IMR-90 (cell line): ENCODE results near the gene TM7SF2. TPM values are rescaled to one million over a fixed set of nuclear protein-coding genes. Genes with fewer than 3 reads are reported as not detected.

Experiments used
- ATAC-seq: fragments of 200-7000 bp; cut with Tn5 transposase; 2 replicates; pipeline ENCODE4 v1.9.1; 2020; ENCODE audit warnings: low read depth, mild to moderate bottlenecking, moderate library complexity
- BruUV-seq: library from RNA; stranded (reverse); fragments of 400-500 nt; replicated peaks from 2 replicates; lab custom pipeline; 2021; lab: Mats Ljungman, UMichigan
- CTCF ChIA-PET: fragments of 300-600 bp; formaldehyde crosslinking; extraction: SDS; loops from one replicate; lab custom pipeline; 2021; ENCODE audit warnings: antibody characterized with exemption; lab: Yijun Ruan, JAX
- POLR2A ChIA-PET: fragments of 300-600 bp; sonication (Branson Sonifier 250); formaldehyde crosslinking; loops from one replicate; lab custom pipeline; 2022; ENCODE audit warnings: antibody characterized with exemption; ENCODE audit not compliant: unreplicated experiment; lab: Charles Lee
- DNase-seq: peaks from one replicate; pipeline ENCODE4 v3.0.0; 2013
- H2AFZ ChIP-seq: replicated peaks from 2 replicates; pipeline ENCODE3; 2013; ENCODE audit warnings: low read length, mild to moderate bottlenecking; ENCODE audit not compliant: poor library complexity
- H2AK5ac ChIP-seq: 2 replicates; pipeline ENCODE4 v1.6.1; 2013; ENCODE audit warnings: low read depth, low read length, inconsistent platforms
- H2AK9ac ChIP-seq: replicated peaks from 2 replicates; pipeline ENCODE3; 2013; ENCODE audit warnings: mild to moderate bottlenecking, low read depth, low read length, moderate library complexity; ENCODE audit not compliant: poor library complexity
- H2BK120ac ChIP-seq: 2 replicates; pipeline ENCODE4 v1.6.1; 2013; ENCODE audit warnings: low read depth, low read length, inconsistent platforms
- H2BK15ac ChIP-seq: 3 replicates; pipeline ENCODE4 v1.6.1; 2013; ENCODE audit warnings: low read depth, low read length, inconsistent platforms
- H2BK20ac ChIP-seq: 2 replicates; pipeline ENCODE4 v1.6.1; 2013; ENCODE audit warnings: low read depth, mild to moderate bottlenecking, inconsistent platforms, low read length, moderate library complexity
- H2BK5ac ChIP-seq: 2 replicates; pipeline ENCODE4 v1.6.1; 2013; ENCODE audit warnings: mild to moderate bottlenecking, low read depth, low read length, inconsistent platforms; ENCODE audit not compliant: poor library complexity, severe bottlenecking
- H3K14ac ChIP-seq: replicated peaks from 2 replicates; pipeline ENCODE4 v1.6.1; 2013; ENCODE audit warnings: low read depth, low read length, inconsistent platforms
- H3K18ac ChIP-seq: 2 replicates; pipeline ENCODE4 v1.6.1; 2013; ENCODE audit warnings: low read depth, low read length, control low read depth
- H3K23ac ChIP-seq: 2 replicates; pipeline ENCODE4 v1.6.1; 2013; ENCODE audit warnings: low read depth, low read length, inconsistent platforms
- H3K27ac ChIP-seq: 2 replicates; pipeline ENCODE4 v1.5.1; 2013; ENCODE audit warnings: mild to moderate bottlenecking, control low read depth, low read length; ENCODE audit not compliant: insufficient read depth
- H3K27me3 ChIP-seq: 2 replicates; pipeline ENCODE4 v1.6.1; 2013; ENCODE audit warnings: low read length; ENCODE audit not compliant: control insufficient read depth, insufficient read depth
- H3K36me3 ChIP-seq: 2 replicates; pipeline ENCODE4 v1.6.1; 2013; ENCODE audit warnings: low read length, mixed read lengths; ENCODE audit not compliant: control insufficient read depth, insufficient read depth
- H3K4ac ChIP-seq: 2 replicates; pipeline ENCODE4 v1.6.1; 2013; ENCODE audit warnings: low read depth, low read length, inconsistent platforms
- H3K4me1 ChIP-seq: 2 replicates; pipeline ENCODE4 v1.6.1; 2013; ENCODE audit warnings: low read length, mixed read lengths; ENCODE audit not compliant: control insufficient read depth, insufficient read depth
- H3K4me2 ChIP-seq: 2 replicates; pipeline ENCODE4 v1.6.1; 2013; ENCODE audit warnings: low read depth, mild to moderate bottlenecking, control low read depth, low read length, moderate library complexity
- H3K4me3 ChIP-seq: 2 replicates; pipeline ENCODE4 v1.5.1; 2013; ENCODE audit warnings: low read depth, mild to moderate bottlenecking, control low read depth, low read length, moderate library complexity; ENCODE audit not compliant: insufficient read depth
- H3K56ac ChIP-seq: 2 replicates; pipeline ENCODE4 v1.6.1; 2013; ENCODE audit warnings: low read length, inconsistent platforms; ENCODE audit not compliant: insufficient read depth; ENCODE audit errors: extremely low read depth
- H3K79me1 ChIP-seq, 2 experiments: 2 replicates each; pipeline ENCODE4 v1.6.1; 2013; ENCODE audit warnings: low read length in 2 of 2, inconsistent platforms in 1 of 2, low read depth in 1 of 2
- H3K9ac ChIP-seq: 2 replicates; pipeline ENCODE4 v1.6.1; 2013; ENCODE audit warnings: low read depth, low read length, control low read depth
- H3K9me1 ChIP-seq: 2 replicates; pipeline ENCODE4 v1.6.1; 2013; ENCODE audit warnings: low read length, inconsistent platforms; ENCODE audit not compliant: insufficient read depth
- H3K9me3 ChIP-seq: 2 replicates; pipeline ENCODE4 v1.6.1; 2013; ENCODE audit warnings: low read length; ENCODE audit not compliant: control insufficient read depth, insufficient read depth
- H4K20me1 ChIP-seq: 2 replicates; pipeline ENCODE4 v1.6.1; 2013; ENCODE audit warnings: low read length, inconsistent platforms; ENCODE audit not compliant: insufficient read depth
- H4K5ac ChIP-seq: 2 replicates; pipeline ENCODE4 v1.6.1; 2013; ENCODE audit warnings: mild to moderate bottlenecking, low read depth, low read length, control low read depth
- H4K8ac ChIP-seq, 2 experiments: 2 replicates each; pipeline ENCODE4 v1.6.1; 2013; ENCODE audit warnings: low read depth in 2 of 2, low read length in 2 of 2, control low read depth in 1 of 2, inconsistent platforms in 1 of 2
- H4K91ac ChIP-seq: 2 replicates; pipeline ENCODE4 v1.6.1; 2013; ENCODE audit warnings: low read depth, low read length, inconsistent platforms; ENCODE audit not compliant: insufficient read depth
- BHLHE40 ChIP-seq: fragments of 150-350 bp; IDR thresholded peaks from 2 replicates; pipeline ENCODE4 v1.6.1; 2016; ENCODE audit warnings: mild to moderate bottlenecking, low read depth, low read length
- CEBPB ChIP-seq: IDR thresholded peaks from 2 replicates; pipeline ENCODE4 v1.6.1; 2012; ENCODE audit warnings: low read depth, low read length, improper control_type of control experiment
- FOS ChIP-seq: fragments of 150-350 bp; IDR thresholded peaks from 2 replicates; pipeline ENCODE4 v1.6.1; 2016; ENCODE audit warnings: low read depth, low read length
- MAZ ChIP-seq: IDR thresholded peaks from 2 replicates; pipeline ENCODE4 v1.6.1; 2012; ENCODE audit warnings: low read depth, mild to moderate bottlenecking, low read length, improper control_type of control experiment, moderate library complexity, borderline replicate concordance
- MXI1 ChIP-seq: IDR thresholded peaks from 2 replicates; pipeline ENCODE4 v1.6.1; 2012; ENCODE audit warnings: low read depth, mild to moderate bottlenecking, low read length, moderate library complexity, borderline replicate concordance
- NFE2L2 ChIP-seq: fragments of 150-350 bp; IDR thresholded peaks from 2 replicates; pipeline ENCODE4 v1.6.1; 2016; ENCODE audit warnings: low read depth, mild to moderate bottlenecking, low read length
- RAD21 ChIP-seq: IDR thresholded peaks from 2 replicates; pipeline ENCODE4 v1.6.1; 2012; ENCODE audit warnings: low read length, improper control_type of control experiment
- RFX5 ChIP-seq: IDR thresholded peaks from 2 replicates; pipeline ENCODE4 v1.8.0; 2012; ENCODE audit warnings: low read depth, mild to moderate bottlenecking, low read length, moderate library complexity
- USF2 ChIP-seq: fragments of 150-350 bp; IDR thresholded peaks from 2 replicates; pipeline ENCODE4 v1.6.1; 2017; ENCODE audit warnings: mild to moderate bottlenecking, antibody characterized with exemption, low read length, low read depth
- WGBS, 2 experiments: methylation state at CpG; one replicate each; pipeline versions ENCODE4 v1.1.5 to v1.1.7; 2013; ENCODE audit warnings: missing lambda C conversion rate in 2 of 2; ENCODE audit not compliant: insufficient read length in 1 of 2; ENCODE audit errors: extremely low coverage in 2 of 2; 5-methylcytosine and 5-hydroxymethylcytosine counted together
- dilution Hi-C: fragments of 300-500 bp; cut with HindIII; formaldehyde crosslinking; loops from one replicate; pipeline ENCODE4 v1.14.3; 2018; ENCODE audit warnings: low sequenced_read_pairs; ENCODE audit not compliant: unreplicated experiment
- in situ Hi-C: fragments of 300-500 bp; cut with MboI; formaldehyde crosslinking; loops from 3 replicates; pipeline ENCODE4 v1.14.3; 2019; ENCODE audit warnings: low sequenced_read_pairs, inconsistent platforms, mixed read lengths
- intact Hi-C: fragments of 100-400 bp; cut with micrococcal nuclease; formaldehyde crosslinking; loops from 2 replicates; pipeline ENCODE4 v1.10.0; 2022
- polyA plus RNA-seq, 3 experiments: library from polyadenylated mRNA; depleted of rRNA; stranded (reverse); fragments of >200 nt; gene quantifications; 2 replicates each; pipeline ENCODE4 v1.2.3, GENCODE V29; 2012; ENCODE audit warnings: low replicate concordance in 1 of 3
- total RNA-seq: library from RNA; depleted of rRNA; stranded (reverse); fragments of >200 nt; gene quantifications from 2 replicates; pipeline ENCODE4 v1.2.3, GENCODE V29; 2012

Gene TM7SF2
- total and polyA plus RNA-seq, 2 of the 4 experiments (the other 2 are of a cell fraction) = 5.7 to 7.6 TPM

DNA sequence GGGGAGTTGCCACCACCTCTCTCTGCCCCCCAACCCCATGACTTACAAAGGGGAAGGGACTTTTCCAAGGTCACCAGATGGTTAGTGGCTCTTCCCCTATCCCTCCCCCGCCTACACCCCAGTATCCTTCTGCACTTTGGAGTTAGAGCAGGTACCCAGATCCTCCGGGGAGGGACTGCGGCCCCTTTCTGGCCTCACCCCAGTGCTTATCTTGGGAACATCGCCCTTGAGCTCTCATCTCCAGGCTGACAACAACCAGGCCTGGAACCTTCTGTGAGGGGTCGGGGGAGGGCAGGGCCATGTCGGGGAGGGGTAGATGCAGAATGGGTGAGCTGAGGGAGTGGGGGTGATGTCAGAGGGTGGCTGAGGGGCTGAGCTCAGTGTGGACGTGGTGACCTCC lies 45.8 kb upstream of the TM7SF2 start:
- Histone ChIP-seq H3K79me1 (no peaks in the 10 kb centered on the region), H2BK120ac (no peak overlapping the region), H3K4ac (no peak overlapping the region), H3K9ac (no peak overlapping the region), H3K9me3 (no peaks in the 10 kb centered on the region), H4K20me1 (no peaks in the 10 kb centered on the region), H3K23ac (no peak overlapping the region), H3K4me1 (no peaks in the 10 kb centered on the region), H3K18ac (no peak overlapping the region), H3K4me2 (no peak overlapping the region), H3K27me3 (peaks cover 8% of the 10 kb centered on the region; the same call in 1 of the 2 replicates), H4K8ac (no peak overlapping the region), H3K4me3 (no peak overlapping the region), H3K27ac (no peak overlapping the region), H2BK15ac (no peak overlapping the region), H2BK20ac (no peak overlapping the region), H3K36me3 (no peaks in the 10 kb centered on the region), H3K56ac (no peak overlapping the region), H2AK9ac (no peak overlapping the region), H3K14ac (no peak overlapping the region), H4K5ac (no peak overlapping the region), H4K91ac (no peak overlapping the region), H3K9me1 (no peaks in the 10 kb centered on the region), H2AFZ (no peak overlapping the region), H2AK5ac (no peak overlapping the region), H2BK5ac (no peak overlapping the region)
- POLR2A ChIA-PET = no interaction called here
- DNase-seq (no peak), ATAC-seq (no peak)
- in situ Hi-C loops = no loop called here
- WGBS, 2 experiments = 80% methylated on average over 1 of the region's 7 CpGs; no CpG with 5 or more reads in 1 of the 2 experiments
- dilution Hi-C loops = no loop called here
- CTCF ChIA-PET = no interaction called here
- TF ChIP-seq RAD21 (no peak), BHLHE40 (no peak), MAZ (no peak), RFX5 (no peak), CEBPB (no peak), MXI1 (no peak), NFE2L2 (no peak), USF2 (no peak), FOS (no peak)
- BruUV-seq = no TSS peak
- intact Hi-C loops = no loop called here
